NCI-H2107 treated with DMSO at 0.1 percent for 48 hours (cell line): ENCODE data around the gene KCNC3.

ENCODE experiments used
- DNase-seq: peaks from one replicate; lab custom pipeline; 2025; ENCODE audit not compliant: unreplicated experiment; lab: John Stamatoyannopoulos, UW

Gene KCNC3

DNA sequence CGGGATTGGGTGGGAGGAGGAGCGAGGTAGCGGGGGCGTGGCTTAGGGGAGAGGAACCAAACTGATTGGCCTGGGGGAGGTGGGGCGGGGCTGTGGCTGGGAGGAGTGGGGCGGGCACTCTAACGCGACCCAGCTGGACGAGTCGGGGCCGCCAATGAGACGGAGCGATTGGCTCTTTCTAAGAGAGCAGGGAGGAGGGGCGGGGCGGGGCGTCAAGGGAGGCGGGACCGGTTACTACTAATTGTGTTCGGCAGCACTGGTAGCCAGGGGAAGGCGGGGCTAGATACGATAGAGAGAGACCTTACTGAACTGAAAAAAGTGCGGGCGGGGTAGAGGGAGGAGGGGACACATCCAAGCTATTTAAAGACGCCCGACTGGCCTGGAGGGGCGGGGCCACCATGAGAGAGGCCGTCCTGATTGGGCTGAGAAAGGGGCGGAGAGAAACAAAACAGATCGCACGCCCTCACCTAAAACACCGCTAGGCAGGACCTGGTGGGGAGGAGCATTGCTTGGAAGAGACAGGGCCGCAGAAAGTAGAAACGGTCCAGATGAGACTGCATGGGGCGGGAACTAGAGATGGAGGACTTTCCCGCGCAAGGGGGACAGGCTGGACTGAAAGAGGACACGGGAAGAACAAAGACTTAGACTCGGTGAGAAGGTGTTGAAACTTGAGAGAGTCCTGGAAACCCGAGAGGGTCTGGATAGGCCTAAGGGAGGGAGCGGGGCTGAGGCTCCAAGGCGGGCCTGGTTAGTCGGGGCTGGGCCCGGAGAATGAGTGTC is at the start of gene KCNC3:
Gene KCNC3 (minus strand): TSS at position 232 of the 780 bp plus-strand sequence. CDS start 295 bp downstream, outside the sequence.
- peak; percentile 99 for DNase-seq

DNA sequence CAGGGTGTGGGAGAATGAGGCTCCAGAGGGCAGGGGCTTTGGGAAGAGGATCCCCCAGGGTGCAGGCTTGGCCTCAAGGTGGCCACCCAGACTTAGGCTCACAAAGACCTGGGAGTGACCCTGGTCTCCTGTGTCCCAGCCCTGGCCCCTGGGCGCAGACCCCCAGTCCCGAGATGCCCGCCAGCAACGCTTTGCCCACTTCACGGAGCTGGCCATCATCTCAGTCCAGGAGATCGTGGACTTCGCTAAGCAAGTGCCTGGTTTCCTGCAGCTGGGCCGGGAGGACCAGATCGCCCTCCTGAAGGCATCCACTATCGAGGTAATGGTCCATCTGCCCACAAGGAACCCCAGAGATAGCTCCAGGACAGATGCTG is 49.7 kb upstream of the KCNC3 start:
- DNase-seq = no peak

DNA sequence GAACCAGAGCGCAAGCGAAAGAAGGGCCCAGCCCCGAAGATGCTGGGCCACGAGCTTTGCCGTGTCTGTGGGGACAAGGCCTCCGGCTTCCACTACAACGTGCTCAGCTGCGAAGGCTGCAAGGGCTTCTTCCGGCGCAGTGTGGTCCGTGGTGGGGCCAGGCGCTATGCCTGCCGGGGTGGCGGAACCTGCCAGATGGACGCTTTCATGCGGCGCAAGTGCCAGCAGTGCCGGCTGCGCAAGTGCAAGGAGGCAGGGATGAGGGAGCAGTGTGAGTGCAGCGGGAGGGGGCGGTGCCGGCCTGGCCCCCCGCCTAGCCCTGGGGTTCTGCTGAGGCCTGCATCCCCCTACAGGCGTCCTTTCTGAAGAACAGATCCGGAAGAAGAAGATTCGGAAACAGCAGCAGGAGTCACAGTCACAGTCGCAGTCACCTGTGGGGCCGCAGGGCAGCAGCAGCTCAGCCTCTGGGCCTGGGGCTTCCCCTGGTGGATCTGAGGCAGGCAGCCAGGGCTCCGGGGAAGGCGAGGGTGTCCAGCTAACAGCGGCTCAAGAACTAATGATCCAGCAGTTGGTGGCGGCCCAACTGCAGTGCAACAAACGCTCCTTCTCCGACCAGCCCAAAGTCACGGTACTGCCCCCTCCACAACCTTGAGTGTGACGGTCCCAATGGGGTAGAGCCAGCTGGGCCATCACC is 49.1 kb upstream of the KCNC3 start:
- no peak for DNase-seq

DNA sequence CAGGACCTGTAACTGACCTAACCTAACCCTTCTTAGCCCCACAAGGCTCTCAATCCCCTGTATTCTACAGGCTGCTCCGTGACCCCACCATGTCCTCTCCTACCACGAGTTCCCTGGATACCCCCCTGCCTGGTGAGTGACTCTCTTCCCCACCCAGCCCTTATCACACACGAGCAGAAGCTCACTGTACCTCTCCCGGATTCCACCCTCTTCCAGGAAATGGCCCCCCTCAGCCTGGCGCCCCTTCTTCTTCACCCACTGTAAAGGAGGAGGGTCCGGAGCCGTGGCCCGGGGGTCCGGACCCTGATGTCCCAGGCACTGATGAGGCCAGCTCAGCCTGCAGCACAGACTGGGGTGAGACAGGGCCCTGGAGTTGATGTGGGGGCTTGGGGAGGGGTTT is 48.3 kb upstream of the KCNC3 start:
- DNase-seq = no peak

DNA sequence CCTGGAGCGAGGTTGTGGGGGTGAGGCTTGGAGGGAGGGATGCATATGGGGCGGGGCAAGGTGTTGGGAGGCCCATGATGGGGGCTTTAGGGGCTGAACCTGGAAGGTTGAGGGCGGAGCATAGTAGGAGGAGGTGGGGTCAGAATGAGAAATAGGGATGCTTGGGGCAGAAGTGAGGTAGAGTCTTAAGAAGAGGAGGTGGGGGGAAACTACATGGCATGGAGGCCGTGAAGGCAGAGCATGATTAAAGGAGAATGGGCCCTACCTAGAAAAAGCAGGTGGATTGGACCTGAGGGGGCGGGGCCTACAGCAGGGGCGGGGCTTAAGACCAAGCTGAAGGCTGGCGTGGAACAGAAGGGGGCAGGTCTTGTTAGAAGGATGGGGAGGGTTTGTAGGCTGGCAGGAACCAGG is 47.9 kb upstream of the KCNC3 start:
- DNase-seq = no peak

DNA sequence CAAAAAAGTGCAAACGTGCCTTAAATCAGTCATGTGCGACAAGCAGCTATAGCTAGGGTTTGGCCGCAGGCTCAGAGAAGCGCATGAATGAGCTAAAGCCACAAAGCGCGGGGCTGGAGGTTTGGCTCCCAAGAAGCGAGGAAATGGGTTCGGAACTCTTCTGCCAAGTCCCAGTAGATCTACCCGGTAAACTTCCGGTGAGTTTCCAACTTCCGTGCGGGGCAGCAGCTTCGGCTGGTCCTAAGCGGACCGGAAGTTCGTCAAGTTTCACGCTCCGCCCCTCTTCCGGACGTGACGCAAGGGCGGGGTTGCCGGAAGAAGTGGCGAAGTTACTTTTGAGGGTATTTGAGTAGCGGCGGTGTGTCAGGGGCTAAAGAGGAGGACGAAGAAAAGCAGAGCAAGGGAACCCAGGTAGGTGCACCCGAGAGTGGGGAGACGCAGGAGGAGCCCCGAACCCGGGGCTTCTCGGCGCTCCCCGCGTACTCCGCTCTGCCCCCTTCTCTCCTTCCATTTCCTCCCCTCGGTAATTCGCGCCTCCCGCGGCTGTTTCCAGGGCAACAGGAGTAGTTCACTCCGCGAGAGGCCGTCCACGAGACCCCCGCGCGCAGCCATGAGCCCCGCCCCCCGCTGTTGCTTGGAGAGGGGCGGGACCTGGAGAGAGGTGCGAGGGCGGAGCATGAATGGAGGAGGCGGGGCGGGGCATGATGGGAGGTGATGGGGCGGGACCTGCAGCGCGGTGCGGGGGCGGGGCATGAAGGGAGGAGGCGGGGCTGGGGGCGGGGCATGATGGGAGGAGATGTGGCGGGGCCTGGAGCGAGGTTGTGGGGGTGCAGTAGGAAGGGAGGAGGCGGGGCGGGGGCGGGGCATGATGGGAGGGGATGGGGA is 47.2 kb upstream of the KCNC3 start, which contains the start of gene NR1H2:
Gene NR1H2 (plus strand): TSS at position 292 of the 885 bp plus-strand sequence. CDS start 1,149 bp downstream, outside the sequence.
- peak; percentile 68 for DNase-seq

DNA sequence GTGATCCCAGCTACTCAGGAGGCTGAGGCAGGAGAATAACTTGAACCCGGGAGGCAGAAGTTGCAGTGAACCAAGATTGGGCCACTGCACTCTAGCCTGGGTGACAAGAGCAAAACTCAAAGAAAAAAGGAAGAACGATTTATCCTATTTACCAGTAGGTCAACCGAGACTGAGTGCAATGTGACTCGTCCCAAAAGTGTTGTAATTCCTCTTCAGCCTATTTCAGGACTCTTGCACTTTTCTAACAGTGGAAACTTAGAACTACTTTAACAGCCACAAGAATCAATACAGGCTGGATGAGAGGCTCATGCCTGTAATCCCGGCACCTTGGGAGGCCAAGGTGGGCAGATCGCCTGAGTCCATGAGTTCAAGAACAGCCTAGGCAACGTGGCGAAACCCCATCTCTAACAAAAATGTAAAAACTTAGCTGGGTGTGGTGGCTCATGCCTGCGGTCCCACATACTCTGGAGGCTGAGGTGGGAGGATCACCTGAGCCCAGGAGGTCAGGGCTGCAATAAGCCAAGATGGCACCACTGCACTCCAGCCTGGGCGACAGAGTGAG is 42.8 kb upstream of the KCNC3 start:
- DNase-seq = no peak

DNA sequence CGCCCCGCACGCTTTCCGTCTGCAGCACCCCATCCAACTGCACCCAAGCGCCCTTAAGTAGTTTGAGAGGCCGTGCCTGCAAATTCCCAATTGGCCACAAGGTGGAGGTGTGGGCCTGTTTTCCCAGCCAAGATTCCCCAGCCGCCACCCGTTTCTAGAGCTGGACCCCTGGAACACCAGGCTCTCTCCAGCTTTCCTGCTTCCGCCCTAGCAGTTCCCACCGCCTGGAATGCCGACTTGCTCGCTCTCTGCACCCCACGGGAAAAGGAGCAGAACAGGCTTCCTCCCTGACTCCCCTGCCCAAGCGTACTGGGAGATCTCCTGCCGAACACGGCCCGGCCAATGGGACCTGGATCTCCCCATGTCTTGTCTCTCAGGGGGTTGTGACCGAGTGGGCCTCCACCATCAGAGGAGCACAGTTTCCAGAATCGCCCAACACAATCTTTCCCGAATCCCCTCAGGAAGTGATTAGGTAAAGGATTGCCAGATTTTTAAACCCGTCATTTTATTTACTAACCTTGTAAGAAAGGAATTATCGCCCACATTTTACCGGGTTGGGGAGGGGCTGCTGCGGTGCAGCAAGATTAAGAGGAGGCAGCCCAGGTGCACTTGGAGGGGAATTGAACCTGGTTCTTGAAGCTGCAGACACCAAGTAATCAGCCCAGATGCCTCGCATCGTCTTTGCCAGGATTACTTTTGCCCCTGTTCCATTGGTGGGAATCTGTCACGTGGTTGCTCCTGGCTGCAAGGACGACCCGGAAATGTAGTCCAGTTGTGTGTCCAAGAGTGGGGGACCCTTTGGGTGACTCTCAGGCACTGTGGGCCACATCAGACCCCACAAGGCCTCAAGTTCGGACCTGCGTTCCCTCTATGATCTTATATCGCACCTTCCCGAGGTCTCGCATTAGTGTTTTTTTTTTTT is 39.7 kb upstream of the KCNC3 start:
- peak; percentile 11 for DNase-seq

DNA sequence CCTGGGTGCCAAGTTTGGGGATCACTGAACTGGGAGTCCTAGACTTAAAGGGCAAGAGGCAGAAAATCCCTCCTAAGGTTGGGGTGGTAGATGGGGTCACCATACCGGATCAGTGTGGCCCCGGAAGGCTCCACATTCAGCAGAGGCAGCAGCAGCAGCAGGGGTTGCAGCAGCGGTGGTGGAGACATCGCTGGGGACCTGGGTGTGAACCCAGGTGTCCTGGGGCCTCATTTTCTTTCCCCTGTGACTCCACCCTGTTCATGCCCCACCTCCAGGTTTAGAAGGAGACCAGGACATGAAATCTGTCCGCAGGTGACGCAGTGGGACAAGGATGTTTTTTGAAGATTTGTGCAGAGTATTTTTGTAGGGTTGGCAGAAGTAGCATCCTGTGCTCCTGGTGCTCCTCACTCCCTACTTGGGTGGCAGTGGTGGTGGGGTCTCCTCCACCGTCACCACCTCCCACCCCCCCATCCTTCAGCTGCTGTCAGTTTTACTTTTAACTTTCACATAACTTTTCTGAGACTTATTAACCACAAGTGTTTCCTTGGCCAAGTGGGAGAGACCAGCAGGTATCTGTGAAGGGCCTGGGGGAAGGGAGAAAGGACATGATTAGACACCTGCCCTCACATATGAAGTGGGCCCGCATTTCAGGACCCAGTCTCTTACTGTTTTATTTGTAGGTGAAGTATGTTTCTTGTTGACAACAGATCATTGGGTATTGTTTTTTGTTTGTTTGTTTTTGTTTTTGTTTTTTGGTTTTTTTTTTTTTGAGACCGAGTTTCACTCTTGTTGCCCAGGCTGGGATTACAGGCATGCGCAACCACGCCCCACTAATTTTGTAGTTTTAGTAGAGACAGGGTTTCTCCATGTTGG is 36.5 kb upstream of the KCNC3 start, which contains the start of gene NAPSA:
Gene NAPSA (minus strand): TSS at position 206 of the 873 bp plus-strand sequence. CDS start 18 bp downstream, at position 188.
- no peak for DNase-seq

DNA sequence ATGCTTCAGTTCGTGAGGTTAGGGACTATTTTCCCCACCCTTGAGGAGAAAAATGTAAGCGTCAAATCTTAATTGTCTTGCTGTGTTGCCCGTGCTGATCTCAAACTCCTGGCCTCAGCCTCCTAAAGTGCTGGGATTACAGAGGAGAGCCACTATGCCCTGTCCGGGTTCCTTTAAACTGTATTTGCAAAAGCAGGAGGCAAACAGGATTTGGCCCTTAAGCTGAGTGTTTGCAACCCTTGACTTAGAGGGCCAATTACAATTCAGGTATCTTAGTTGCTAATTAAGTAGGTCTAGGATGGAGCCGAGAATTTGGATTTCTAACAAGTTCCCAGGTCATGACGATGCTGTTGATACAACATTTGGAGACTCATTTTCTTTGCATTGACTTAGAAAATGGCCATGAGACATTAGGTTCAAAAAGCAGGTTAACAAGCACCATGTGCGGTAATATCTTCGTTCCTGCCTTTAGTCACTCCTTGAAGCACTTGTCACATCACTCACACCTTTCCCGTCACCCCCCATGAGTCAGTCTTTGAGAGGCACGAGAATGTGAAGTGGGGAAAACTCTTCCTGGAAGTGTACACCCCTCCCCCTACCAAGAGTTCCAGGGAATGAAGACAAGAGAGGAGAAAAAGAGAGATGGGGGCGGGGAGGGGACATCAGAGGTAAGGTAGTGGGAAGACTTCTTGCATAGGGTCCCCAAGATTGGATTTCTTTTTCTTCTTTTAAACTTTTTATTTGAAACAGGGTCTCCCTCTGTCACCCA is 33.7 kb upstream of the KCNC3 start:
- no peak for DNase-seq

DNA sequence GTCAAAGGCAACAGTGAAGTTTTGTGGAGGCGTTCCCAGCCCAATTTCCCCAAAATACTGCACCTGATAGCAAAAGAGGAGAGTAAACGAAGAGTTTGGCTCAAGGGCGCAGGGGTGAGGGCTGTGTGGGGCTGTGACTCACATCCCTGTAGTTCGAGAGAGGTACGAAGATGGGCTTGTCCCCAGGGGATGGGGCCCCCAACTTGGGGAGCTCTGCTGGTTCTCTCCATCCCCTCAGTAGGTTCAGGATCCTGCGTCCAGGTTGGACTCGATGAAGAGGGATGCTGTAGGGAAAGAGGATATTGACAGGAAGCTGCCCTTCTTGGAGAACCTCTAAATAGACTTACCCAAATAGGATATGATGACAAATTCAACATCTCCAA is 32.8 kb upstream of the KCNC3 start:
- DNase-seq = no peak

DNA sequence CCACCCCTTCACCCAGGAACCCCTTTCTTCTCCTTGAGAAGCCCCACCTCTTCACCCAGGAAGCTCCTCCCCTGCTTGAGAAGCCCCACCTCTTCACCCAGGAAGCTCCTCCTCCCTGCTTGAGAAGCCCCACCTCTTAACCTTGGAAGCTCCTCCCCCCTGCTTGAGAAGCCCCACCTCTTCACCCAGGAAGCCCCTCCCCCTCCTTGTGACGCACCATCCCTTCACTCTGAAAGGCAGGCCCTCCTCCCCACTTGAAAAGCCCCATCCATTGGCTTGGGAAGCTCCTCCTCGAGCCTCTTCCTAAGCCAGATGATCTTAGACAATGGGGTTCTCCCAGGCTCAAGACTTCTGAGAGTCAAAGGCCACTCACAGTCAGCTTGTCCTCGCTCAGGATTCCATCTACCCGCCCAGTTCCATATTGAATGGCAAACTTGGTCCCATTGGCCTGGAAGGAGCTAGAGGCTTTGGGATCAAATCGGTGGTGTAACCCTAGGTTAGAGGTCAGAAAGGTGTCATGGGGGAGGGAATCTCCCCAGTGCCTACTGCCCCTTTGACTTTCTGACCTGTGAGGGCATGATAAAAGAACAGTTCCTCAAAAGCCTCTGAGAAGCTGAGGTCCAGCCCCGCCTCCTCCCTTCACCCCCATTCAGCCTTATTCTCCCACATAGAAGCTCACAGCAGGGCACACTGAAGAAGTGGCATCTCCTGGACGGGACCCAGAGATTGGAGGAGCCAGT is 32.3 kb upstream of the KCNC3 start:
- DNase-seq = no peak

DNA sequence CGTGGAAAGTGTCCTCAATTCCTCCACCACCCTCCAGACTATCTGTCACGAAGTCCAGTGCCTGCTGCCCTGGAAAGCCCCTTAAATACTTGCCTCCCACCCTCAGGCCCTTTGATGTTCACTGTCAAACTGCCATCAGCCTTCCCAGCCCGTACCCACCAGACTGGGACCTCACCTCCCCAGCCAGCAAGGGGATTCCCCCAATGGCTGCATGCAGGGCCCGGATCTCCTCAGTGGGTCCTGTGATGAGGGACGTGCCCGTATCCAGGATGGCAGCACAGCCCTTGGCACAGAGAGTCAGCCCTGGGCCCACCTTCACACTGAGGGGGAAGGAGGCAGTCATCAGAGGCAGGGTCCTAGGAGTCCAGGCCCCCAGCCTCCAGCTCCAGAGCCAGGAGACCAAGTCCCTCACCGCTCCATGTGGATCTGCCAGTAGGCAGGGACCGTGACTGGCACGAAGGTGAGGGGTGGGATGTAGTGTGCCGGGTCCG is 30.2 kb upstream of the KCNC3 start:
- DNase-seq = no peak

DNA sequence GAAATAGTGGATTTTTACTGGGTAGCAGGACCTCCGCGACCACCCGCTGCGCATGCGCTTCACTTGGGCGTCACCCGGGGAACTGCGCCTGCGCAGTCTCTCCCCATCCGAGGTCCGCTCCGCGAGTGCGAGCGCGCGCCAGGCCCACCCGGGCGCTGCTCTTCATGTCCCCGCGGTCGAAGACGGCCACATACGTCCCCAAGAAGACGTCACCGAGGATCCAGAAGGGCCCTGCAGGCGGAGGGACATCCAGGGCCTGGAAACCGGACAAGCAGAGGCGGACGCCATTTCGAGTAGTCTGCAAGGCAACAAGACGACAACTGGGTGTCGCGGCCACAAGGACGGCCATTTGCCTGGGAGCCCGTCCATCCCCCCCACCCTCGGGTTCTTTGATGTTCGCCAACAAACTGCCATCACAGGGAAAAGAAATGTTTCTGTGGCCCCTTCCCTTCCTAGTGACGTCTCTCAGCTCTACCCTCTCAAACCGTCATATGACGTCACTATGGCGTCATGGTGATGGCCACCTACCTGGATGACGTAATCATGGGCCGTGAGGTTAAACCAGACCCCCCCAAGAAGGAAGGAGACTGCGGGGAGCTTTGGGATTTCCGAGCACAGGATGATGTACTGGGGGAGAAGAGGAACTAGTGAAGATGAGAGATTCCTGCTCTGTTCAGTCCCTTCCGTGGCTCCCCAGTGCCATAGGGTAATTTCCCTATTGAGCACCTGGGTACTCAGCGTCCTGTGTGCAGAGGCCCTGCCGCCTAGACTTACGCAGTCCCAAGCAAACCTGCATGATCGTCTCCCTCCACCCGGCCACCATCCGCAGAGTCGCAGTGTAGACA is 29.5 kb upstream of the KCNC3 start:
- DNase-seq = no peak

DNA sequence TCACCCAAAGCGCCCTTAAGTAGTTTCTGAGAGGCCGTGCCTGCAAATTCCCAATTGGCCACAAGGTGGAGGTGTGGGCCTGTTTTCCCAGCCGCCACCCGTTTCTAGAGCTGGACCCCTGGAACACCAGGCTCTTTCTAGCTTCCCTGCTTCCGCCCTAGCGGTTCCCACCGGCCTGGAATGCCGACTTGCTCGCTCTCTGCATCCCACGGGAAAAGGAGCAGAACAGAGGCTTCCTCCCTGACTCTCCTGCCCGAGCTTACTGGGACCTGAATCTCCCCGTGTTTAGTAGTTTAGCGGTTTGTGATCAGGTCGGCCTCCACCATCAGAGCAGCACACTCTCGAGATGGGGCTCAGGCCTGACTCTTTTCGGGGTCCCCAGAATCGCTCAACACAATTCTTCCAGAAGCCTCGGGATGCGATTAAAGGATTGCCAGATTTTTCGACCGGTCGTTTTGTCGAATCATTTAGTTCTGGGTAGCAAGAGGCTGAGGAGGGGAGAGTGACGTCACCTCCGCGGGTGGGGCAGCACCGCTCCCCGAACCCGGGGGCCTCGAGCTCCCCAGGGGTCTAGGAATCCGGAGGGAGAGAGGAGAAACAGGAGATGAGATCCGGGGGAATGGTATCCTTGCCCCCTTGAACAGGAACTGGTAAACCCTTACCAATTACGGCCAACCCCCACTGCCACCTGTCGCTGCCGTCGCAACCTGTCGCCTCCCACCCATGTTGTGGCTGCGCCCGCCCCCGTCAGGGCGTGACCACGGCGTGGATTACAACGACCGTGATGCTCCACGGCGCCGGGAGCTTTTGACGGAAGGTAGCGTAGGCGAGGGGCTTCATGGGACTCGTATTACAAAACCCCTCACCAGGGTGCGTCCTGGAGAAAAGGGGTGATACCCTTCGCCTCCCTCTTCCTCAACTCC is 28.3 kb upstream of the KCNC3 start:
- peak; percentile 17 for DNase-seq
